Memory B cell (primary cell): ENCODE results near the gene ARPC5L.

Source experiments
- ATAC-seq: fragments of 150-1000 bp; cut with Tn5 transposase; 2 replicates; pipeline ENCODE4 v1.10.0; 2021; ENCODE audit warnings: low read depth, mild to moderate bottlenecking, moderate library complexity
- DNase-seq, 2 donors: peaks; one replicate each; pipeline ENCODE4 v3.0.0; 2022; ENCODE audit warnings: low spot score in 2 of 2
- H3K27ac Mint-ChIP-seq: one replicate; pipeline ENCODE4 v1.8.0; 2022; ENCODE audit warnings: mild to moderate bottlenecking, moderate library complexity, mixed read lengths
- H3K27me3 Mint-ChIP-seq: one replicate; pipeline ENCODE4 v1.8.0; 2022; ENCODE audit warnings: mixed read lengths
- H3K36me3 Mint-ChIP-seq: one replicate; pipeline ENCODE4 v1.8.0; 2022; ENCODE audit warnings: mild to moderate bottlenecking, mixed read lengths
- H3K4me1 Mint-ChIP-seq: one replicate; pipeline ENCODE4 v1.8.0; 2022; ENCODE audit warnings: mixed read lengths
- H3K4me3 Mint-ChIP-seq: one replicate; pipeline ENCODE4 v1.8.0; 2022; ENCODE audit warnings: mild to moderate bottlenecking, moderate library complexity, mixed read lengths
- H3K9me3 Mint-ChIP-seq: one replicate; pipeline ENCODE4 v1.8.0; 2022; ENCODE audit warnings: mixed read lengths

ARPC5L gene

DNA sequence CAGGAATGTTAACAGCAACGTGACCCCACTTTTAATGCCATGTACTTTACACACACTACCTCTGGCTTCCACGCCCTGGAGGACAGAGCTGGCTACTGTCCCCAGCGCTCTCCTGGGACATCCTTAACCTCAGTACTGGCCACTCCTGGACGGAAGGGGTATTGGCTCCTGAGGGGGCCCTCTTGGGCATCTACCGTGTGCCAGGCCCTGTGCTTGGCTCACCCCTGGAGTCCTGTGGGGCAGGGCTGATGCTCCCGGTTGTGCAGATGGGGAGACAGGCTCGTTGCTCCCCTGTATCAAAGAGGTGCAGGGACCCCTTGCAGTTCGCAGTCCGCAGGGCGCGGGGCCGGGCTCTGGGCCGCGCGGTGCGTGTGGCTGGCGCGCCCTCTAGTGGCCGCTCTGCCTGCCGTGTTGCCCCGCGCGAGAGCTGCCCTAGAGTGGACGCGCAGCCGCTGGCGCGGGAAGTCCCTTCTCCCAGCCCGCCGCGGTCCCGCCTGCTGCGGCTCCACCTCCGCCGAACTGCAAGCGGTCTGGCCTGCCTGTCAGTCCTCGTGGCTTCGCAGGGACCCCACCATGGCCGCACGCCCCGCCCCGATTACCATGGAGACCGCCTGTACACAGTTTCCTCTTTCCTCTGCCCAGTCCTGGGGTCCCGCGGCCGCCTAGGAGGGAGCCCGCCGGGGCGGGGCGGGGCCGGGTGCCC is 8.9 kb upstream of the ARPC5L start, which contains the start of gene WDR38:
Gene WDR38 (plus strand): TSS at position 632 of the 703 bp plus-strand sequence. CDS start 72 bp downstream, outside the sequence.
- DNase-seq (peak; percentile 77 to 91), ATAC-seq (peak; percentile 86)
- H3K4me1 Mint-ChIP-seq, result peaks cover 3% of the 10 kb centered on the region
- peaks cover 4% of the 10 kb centered on the region for H3K36me3 Mint-ChIP-seq
- H3K27ac Mint-ChIP-seq, result peak within 1 kb of the TSS; percentile 74
- no peaks in the 10 kb centered on the region for H3K27me3 Mint-ChIP-seq
- no peaks in the 10 kb centered on the region for H3K9me3 Mint-ChIP-seq
- peak within 1 kb of the TSS; percentile 83 for H3K4me3 Mint-ChIP-seq

DNA sequence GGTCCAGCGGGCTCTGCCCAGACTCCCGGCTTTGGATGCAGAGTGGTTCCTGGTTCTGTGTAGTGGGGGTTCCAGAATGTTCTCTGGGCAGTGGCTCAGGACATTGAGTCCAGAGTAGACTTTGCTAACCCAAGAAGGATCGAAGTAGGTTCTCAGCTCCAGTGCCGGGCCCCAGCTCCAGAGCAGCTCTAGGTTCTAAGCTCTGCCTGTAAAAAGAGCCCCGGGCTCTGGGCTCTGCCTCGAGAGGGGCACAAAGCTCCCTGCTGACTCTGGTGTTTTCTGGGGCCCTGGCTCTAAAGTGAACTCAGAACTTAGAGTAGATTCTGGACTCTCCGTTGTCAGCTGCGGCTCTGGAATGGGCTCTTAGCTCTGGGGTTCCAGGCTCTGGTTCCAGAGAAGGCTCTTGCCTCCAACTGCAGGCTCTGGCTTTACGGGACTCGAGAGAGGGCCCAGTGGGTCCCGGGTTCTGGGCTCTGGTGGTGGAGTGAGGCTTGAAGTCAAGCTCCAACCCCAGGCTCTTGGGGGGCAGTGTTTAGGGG is 8.3 kb upstream of the ARPC5L start:
- Mint-ChIP-seq H3K27me3 (no peaks in the 10 kb centered on the region), H3K9me3 (no peaks in the 10 kb centered on the region), H3K4me3 (peak overlapping the region; percentile 43), H3K36me3 (peaks cover 6% of the 10 kb centered on the region), H3K27ac (peak overlapping the region; percentile 74), H3K4me1 (peaks cover 3% of the 10 kb centered on the region)
- DNase-seq (no peak), ATAC-seq (no peak)

DNA sequence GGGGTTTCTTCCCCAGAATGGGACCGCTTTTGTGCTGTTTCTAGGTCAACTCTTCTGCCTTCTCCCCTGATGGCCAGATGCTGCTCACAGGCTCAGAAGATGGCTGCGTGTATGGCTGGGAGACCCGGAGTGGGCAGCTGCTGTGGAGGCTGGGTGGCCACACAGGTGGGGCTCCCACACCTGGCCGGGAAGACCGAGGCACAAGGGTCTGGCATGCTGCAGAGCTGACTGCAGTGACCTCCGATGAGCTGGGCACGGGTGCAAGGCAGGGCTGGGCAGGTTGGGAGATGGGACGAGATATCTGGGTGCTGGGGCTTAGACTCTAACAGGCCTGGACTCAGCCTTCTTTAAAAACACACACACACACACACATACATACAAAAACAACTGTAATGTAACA is 7.8 kb upstream of the ARPC5L start:
- Mint-ChIP-seq H3K4me3 (no peak overlapping the region), H3K27me3 (no peaks in the 10 kb centered on the region), H3K27ac (peak overlapping the region; percentile 74), H3K4me1 (peaks cover 3% of the 10 kb centered on the region), H3K36me3 (peaks cover 7% of the 10 kb centered on the region), H3K9me3 (no peaks in the 10 kb centered on the region)
- DNase-seq, result no peak
- ATAC-seq, result no peak

DNA sequence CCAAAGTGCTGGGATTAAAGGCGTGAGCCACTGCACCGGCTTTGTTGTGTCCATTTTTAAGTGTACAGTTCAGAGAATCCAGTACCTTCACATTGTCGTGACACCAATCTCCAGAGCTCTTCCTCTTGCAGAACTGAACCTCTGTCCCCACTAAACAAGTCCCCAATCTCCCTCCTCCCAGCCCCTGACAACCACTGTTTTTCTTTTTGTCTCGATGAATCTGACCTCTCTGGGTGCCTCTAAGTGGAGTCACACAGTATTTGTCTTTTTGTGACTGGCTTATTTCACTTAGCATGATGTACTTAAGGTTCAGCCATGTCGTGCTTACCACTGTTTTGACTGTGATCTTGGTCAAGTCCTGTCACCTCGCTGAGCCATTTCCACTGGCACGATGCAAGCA is 7.1 kb upstream of the ARPC5L start:
- no peaks in the 10 kb centered on the region for H3K9me3 Mint-ChIP-seq
- H3K4me1 Mint-ChIP-seq, result peaks cover 9% of the 10 kb centered on the region
- no peak overlapping the region for H3K4me3 Mint-ChIP-seq
- no peak for ATAC-seq
- no peak for DNase-seq
- no peaks in the 10 kb centered on the region for H3K27me3 Mint-ChIP-seq
- peak overlapping the region; percentile 65 for H3K27ac Mint-ChIP-seq
- H3K36me3 Mint-ChIP-seq, result peaks cover 11% of the 10 kb centered on the region

DNA sequence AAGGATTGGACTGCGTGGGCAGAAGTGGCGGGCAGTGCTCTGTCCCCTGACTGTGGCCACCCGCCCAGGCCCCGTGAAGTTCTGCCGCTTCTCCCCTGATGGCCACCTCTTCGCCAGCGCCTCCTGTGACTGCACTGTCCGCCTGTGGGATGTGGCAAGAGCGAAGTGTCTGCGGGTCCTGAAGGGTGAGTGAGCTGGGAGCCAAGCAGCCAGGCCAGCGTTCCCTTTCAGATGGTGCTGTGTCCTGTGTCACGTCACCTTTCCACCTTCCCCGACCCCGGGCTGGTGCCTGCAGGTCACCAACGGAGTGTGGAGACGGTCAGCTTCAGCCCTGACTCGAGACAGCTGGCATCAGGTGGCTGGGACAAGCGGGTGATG is 6.4 kb upstream of the ARPC5L start:
- Mint-ChIP-seq H3K36me3 (peaks cover 18% of the 10 kb centered on the region), H3K27me3 (no peaks in the 10 kb centered on the region), H3K27ac (no peak overlapping the region), H3K4me1 (peaks cover 16% of the 10 kb centered on the region), H3K4me3 (no peak overlapping the region), H3K9me3 (no peaks in the 10 kb centered on the region)
- no peak for DNase-seq
- no peak for ATAC-seq

DNA sequence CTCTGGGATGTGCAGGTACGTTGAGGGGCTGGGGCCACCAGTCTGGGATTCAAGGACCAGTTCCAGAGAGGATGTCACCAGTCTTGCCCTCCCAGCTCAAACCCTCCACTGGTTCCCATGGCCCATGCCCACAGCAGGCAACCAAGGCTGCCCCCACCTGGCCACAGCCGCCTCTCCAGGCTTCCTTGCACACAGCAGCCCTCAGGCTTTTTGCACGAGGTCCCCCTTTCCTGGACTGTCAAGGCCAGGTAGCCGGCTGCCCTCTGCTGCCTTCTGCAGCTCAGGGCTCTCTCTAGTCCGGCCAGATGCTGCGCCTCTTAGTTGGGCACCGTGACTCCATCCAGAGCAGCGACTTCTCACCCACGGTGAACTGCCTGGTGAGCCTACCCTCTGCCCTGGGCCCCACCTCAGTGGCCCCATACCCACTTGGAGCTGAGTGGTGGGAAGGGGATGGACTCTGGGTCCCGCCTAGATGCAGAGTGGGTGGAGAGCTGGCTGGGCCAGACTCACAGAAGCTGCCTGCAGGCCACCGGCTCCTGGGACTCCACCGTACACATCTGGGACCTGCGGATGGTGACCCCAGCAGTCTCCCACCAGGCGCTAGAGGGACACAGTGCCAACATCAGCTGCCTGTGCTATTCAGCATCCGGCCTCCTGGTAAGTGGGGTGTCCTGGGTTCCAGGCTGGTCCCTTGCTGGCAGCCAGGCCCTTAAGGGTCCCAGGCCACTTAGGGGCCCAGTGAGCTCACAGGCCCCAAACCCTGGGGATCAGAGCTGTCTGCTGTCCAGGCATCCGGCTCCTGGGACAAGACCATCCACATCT is 5.8 kb upstream of the ARPC5L start:
- peaks cover 20% of the 10 kb centered on the region for H3K4me1 Mint-ChIP-seq
- H3K27me3 Mint-ChIP-seq, result no peaks in the 10 kb centered on the region
- H3K36me3 Mint-ChIP-seq, result peaks cover 18% of the 10 kb centered on the region
- no peaks in the 10 kb centered on the region for H3K9me3 Mint-ChIP-seq
- DNase-seq, result no peak
- ATAC-seq, result no peak
- no peak overlapping the region for H3K27ac Mint-ChIP-seq
- H3K4me3 Mint-ChIP-seq, result no peak overlapping the region

DNA sequence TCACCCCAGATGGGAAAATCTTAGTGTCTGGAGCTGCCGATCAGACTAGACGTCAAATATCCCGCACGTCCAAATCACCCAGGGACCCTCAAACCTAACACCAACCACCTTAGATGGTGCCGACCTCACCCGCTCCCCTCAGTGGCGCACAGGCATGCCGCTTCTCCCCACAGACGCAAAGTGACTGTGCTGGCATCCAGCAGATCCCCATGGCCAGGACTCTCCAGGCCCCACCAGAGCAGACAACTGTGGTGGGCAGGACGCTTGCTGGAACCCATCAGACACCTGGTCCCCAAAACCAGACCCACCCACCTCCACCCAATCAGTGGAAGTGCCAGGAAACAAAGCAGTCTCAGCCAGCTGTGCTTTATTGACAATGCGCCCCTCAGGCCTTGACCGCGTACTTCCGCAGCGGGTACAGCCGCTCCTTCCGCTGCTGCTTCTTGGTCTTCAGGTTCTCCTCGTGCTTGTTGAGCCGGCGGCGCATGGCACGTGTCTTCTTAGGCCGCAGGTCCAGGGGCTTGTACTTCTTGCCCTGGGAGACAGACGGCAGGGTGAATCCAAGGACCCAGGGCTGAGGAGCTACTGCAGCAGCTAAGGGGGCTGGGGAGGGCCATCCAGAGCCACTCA is 4.3 kb upstream of the ARPC5L start:
- peaks cover 18% of the 10 kb centered on the region for H3K36me3 Mint-ChIP-seq
- H3K27ac Mint-ChIP-seq, result no peak overlapping the region
- H3K27me3 Mint-ChIP-seq, result no peaks in the 10 kb centered on the region
- ATAC-seq, result no peak
- H3K9me3 Mint-ChIP-seq, result no peaks in the 10 kb centered on the region
- H3K4me3 Mint-ChIP-seq, result no peak overlapping the region
- DNase-seq, result no peak
- peaks cover 26% of the 10 kb centered on the region for H3K4me1 Mint-ChIP-seq

DNA sequence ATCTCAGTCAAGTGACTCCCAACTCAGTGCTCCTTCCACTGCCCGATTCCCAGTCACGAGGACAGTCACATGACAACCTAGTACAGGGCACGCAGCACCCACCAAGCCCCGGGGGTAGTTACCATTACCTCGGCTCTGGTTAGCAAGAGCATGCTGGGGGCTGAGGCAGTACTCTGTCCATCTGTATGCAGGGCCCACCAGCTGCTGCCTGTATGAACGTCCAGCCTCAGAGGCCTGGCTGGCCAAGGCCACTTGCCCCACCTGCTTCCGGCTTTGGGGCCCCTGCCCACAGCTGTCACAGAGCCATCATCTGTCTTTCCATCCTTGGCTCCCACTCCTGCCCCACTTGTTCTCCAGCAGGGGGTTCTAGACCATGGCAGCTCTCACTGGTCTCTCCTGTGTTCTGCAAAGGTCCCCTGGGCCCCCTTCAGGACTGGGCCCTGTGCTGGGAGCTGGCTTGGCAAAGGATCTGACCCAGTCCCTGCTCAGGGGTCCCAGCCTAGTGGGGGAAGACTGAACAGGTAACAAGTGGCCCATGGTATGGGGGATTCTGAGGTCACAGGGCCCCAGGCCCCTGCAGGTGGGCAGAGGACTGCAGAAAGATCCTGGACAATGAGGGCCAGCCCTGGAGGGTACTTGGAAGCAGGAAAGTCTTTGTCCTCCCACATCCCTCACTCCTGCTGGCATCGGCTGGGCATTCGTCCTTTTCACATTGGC is 3.4 kb upstream of the ARPC5L start:
- DNase-seq (no peak), ATAC-seq (no peak)
- Mint-ChIP-seq H3K36me3 (peaks cover 18% of the 10 kb centered on the region), H3K4me3 (no peak overlapping the region), H3K4me1 (peaks cover 25% of the 10 kb centered on the region), H3K27ac (no peak overlapping the region), H3K9me3 (no peaks in the 10 kb centered on the region), H3K27me3 (no peaks in the 10 kb centered on the region)

DNA sequence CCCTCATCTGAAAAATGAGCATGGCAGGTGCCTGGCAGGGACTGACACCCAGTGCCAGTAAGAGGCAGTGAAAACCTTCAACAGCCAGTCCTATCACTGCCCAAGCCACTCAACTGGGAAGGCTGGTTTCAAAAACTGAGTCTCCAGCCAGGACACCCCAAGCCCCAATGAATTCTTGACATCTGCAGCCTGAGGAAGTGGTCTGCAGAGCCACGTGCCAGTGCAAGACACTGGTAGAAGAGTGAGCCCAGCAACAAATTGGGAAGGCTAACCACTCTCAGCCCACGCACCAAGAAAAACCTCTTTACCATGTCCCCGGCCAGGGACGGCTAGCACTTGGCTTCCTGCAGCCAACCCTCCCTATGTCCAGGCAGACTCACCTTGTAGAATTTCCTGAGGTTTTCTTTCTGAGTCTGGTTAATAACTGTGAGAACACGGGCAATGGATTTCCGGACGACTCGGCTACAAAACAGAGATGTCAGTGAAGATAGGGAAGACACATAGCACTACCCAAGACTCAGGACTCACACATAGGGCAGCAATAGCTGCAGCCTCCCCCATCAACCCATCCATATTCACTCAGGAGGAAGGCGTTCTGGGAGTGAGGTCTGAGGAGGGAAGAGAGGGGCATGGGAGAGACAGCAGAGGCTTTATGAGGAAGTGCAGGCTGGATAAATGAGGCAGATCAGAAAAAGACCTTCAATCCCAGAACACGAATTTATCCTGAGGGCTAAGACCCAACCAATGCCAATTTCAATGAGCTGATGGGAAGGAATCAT is 1.9 kb upstream of the ARPC5L start:
- peak overlapping the region; percentile 99 for H3K4me3 Mint-ChIP-seq
- ATAC-seq, result no peak
- peaks cover 18% of the 10 kb centered on the region for H3K36me3 Mint-ChIP-seq
- no peaks in the 10 kb centered on the region for H3K27me3 Mint-ChIP-seq
- peaks cover 29% of the 10 kb centered on the region for H3K4me1 Mint-ChIP-seq
- H3K9me3 Mint-ChIP-seq, result no peaks in the 10 kb centered on the region
- H3K27ac Mint-ChIP-seq, result peak overlapping the region; percentile 90
- no peak for DNase-seq

DNA sequence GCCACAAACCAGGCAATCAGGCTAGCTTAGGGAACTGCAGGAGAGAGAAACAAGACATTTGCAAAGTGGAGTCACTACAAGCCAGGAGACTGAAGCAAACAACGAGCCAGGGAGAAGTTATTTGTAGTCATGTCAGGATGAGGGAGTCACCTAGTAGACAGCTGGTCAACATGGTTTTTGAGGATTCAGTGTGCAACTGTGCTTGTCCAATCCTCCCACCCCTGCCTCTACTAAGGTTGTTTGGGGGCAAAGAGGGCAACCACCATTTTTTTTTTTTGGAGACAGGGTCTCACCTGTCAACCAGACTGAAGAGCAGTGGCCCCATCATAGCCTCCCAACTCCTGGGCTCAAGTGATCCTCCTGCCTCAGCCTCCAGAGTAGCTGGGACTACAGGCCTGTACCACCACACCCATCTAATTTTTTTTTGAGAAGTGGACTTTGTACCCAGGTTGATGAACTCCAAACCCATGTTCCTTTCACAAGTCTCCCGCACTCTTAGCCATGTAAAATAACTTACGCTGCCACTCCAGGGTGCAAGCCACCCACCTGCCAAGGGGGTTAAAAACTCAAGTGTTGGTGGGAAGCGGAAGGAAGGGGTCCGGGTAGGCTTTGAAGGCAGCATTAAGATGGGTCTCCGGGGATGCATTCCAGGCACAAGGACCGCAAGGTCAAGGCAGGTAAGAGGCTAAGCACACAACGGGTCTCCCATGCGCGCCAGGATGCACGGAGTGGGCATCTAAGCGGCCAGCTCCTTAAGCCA is 1.2 kb upstream of the ARPC5L start:
- no peaks in the 10 kb centered on the region for H3K9me3 Mint-ChIP-seq
- DNase-seq, result no peak
- no peak for ATAC-seq
- peaks cover 29% of the 10 kb centered on the region for H3K4me1 Mint-ChIP-seq
- H3K27ac Mint-ChIP-seq, result peak overlapping the region; percentile 90
- peaks cover 18% of the 10 kb centered on the region for H3K36me3 Mint-ChIP-seq
- no peaks in the 10 kb centered on the region for H3K27me3 Mint-ChIP-seq
- H3K4me3 Mint-ChIP-seq, result peak overlapping the region; percentile 99

DNA sequence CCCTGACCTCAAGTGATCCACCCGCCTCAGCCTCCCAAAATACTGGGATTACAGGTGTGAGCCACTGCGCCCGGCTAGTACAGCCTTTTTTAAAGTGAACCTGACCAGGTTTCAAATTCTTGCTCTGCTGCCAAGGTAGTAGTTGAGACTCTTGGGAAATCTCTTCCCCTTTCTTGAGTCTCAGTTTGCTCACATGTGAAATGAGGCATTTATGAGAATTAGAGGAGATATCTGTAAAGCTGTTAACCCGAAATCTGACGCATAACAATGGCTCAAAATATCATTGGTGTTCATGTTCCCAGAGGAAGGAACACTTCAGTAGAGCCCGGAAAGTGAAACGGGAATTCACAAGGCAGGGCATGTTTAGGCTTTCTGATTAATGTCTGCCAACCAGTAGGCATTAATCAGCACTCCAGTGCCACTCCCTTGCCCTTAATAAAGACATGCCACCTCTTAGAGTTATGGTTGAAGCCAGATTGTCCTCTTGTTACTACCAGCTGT is 1.5 kb downstream of the ARPC5L start:
- Mint-ChIP-seq H3K27ac (no peak overlapping the region), H3K9me3 (no peaks in the 10 kb centered on the region), H3K4me3 (peak overlapping the region; percentile 50), H3K27me3 (no peaks in the 10 kb centered on the region), H3K36me3 (peaks cover 14% of the 10 kb centered on the region), H3K4me1 (peaks cover 31% of the 10 kb centered on the region)
- ATAC-seq, result no peak
- DNase-seq, result no peak
